Anterior cingulate cortex (tissue), 58 donors: ENCODE results near the gene ARHGEF16.
A peak's percentile ranks its signal among the peaks of the same experiment; 100 is the strongest.

ENCODE experiments used
- DNase-seq, 58 donors: peaks; one replicate each; lab custom pipeline; 2025; lab: John Stamatoyannopoulos, UW

The ARHGEF16 gene

GRCh38 chr1:3495776-3496745 lies 41.6 kb downstream of the ARHGEF16 start:
- no peak for DNase-seq

- no peak for DNase-seq
These were observed 42.5 kb downstream of the ARHGEF16 start for GRCh38 chr1:3496916-3497315.

- DNase-seq: no peak
These were observed 43.1 kb downstream of the ARHGEF16 start for GRCh38 chr1:3497521-3497920.

- DNase-seq: no peak
These were observed 43.9 kb downstream of the ARHGEF16 start for GRCh38 chr1:3498246-3498930.

- DNase-seq: no peak
These were observed 44.5 kb downstream of the ARHGEF16 start for GRCh38 chr1:3498986-3499385.

GRCh38 chr1:3499611-3500010 lies 45.1 kb downstream of the ARHGEF16 start:
- no peak for DNase-seq

- DNase-seq: no peak
These were observed 45.9 kb downstream of the ARHGEF16 start for GRCh38 chr1:3500265-3500835.

- DNase-seq: no peak
These were observed 47.0 kb downstream of the ARHGEF16 start for GRCh38 chr1:3501437-3501836.

GRCh38 chr1:3501856-3502640 lies 47.6 kb downstream of the ARHGEF16 start:
- DNase-seq: peak in 33 of 58 donors; percentile 2 to 94 (median 32)

GRCh38 chr1:3502641-3503524 lies 48.4 kb downstream of the ARHGEF16 start:
- DNase-seq: no peak

- no peak for DNase-seq
These were observed 49.0 kb downstream of the ARHGEF16 start for GRCh38 chr1:3503525-3503886.

- DNase-seq: peak in 47 of 58 donors; percentile 13 to 83 (median 47)
These were observed 49.8 kb downstream of the ARHGEF16 start for GRCh38 chr1:3504151-3504821.

- DNase-seq: peak in 1 of 58 donors; percentile 62
These were observed 50.3 kb downstream of the ARHGEF16 start for GRCh38 chr1:3504822-3505153.

- DNase-seq: no peak
These were observed 50.7 kb downstream of the ARHGEF16 start for GRCh38 chr1:3505161-3505560.

- DNase-seq: no peak
These were observed 51.6 kb downstream of the ARHGEF16 start for GRCh38 chr1:3506041-3506440.

- no peak for DNase-seq
These were observed 52.5 kb downstream of the ARHGEF16 start for GRCh38 chr1:3506943-3507342.

- no peak for DNase-seq
These were observed 53.3 kb downstream of the ARHGEF16 start for GRCh38 chr1:3507636-3508275.

GRCh38 chr1:3508757-3509415 lies 54.4 kb downstream of the ARHGEF16 start:
- DNase-seq: no peak
